Measurements from ENCODE around the gene GHSR.
A peak's percentile ranks its signal among the peaks of the same experiment; 100 is the strongest.

The GHSR gene, protein sequence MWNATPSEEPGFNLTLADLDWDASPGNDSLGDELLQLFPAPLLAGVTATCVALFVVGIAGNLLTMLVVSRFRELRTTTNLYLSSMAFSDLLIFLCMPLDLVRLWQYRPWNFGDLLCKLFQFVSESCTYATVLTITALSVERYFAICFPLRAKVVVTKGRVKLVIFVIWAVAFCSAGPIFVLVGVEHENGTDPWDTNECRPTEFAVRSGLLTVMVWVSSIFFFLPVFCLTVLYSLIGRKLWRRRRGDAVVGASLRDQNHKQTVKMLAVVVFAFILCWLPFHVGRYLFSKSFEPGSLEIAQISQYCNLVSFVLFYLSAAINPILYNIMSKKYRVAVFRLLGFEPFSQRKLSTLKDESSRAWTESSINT

DNA sequence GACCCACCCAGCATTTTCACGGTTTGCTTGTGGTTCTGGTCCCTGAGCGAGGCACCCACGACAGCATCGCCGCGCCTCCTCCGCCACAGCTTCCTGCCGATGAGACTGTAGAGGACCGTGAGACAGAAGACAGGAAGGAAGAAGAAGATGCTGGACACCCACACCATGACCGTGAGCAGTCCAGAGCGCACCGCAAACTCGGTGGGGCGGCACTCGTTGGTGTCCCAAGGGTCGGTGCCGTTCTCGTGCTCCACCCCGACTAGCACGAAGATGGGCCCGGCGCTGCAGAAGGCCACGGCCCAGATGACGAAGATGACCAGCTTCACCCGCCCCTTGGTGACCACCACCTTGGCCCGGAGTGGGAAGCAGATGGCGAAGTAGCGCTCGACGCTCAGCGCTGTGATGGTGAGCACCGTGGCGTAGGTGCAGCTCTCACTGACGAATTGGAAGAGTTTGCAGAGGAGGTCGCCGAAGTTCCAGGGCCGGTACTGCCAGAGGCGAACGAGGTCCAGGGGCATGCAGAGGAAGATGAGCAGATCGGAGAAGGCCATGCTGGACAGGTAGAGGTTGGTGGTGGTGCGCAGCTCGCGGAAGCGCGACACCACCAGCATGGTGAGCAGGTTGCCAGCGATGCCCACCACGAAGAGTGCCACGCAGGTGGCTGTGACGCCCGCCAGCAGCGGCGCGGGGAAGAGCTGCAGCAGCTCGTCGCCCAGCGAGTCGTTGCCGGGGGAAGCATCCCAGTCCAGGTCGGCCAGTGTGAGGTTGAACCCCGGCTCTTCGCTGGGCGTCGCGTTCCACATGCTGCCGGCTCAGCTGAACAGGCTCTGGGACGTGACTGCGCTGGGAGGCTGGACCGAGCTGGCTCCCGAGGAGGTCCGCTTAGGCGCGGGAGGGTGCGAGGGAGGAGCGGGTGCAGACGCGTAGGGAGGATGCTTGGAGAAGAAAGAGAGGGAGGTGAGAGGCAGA is at the start of gene GHSR:
GHSR (minus strand) TSS at position 846 of the 969 bp plus-strand sequence; CDS start at position 803, 43 bp downstream.
- no peak for DNase-seq

GRCh38 chr3:172490198-172490669 is 42.0 kb upstream of the GHSR start:
- peak; percentile 75 to 78 for DNase-seq

DNA sequence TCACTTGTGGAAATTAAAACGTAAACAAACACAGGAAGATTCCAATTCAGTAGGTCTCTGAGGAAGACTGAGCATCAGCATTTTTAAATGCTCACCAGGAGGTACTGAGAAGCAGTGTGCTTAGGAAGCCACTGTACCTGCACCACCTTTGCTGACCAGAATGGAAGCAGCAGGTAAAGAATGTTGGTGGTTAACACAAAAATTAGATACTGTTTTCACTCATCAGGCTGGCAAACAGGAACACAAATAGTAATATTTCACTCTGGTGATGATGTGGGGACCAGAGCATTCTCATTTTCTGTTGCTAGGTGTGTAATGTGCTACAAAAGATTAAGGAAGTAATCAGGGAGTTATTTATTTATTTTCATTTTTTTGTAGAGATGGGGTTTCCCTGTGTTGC is 29.9 kb upstream of the GHSR start:
- no peak for DNase-seq

DNA sequence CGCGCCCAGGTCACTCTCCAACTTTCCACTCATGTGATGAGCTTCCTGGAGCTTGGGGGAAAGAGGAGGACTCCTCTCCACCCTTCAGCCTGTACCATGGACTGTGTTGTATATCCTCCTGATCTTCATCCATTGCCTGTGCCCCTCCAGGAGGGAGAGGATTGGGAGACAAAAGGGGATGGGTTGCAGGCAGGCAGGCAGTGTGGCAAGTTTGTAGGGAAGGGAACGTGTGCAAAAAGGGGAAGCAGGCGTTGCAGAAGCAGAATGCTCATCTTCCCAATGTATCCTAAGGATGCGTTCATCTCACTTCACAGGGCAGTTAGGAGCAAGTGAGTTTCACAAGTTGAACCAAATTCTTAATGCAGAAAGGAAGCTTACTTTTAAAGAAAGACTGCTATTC is 28.1 kb upstream of the GHSR start:
- DNase-seq, result no peak

GRCh38 chr3:172475703-172476102 is 27.4 kb upstream of the GHSR start:
- DNase-seq, result no peak

DNA sequence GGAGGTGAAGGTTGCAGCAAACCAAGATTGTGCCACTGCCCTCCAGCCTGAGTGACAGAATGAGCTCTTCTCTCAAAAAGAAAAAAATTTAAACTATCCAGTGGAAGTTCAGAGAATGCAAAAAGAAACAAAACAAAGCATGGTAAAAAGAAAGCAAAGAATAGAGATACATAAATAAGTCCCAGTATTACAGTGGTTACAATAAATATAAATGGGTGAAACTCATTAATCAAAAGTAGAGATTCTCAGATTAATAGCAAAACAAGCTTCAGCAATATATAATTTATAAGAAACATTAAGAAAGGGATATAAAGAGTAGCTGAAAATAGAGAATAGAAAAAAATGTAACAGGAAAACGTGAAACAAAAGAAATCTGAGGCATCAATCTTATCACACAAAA is 23.6 kb upstream of the GHSR start:
- DNase-seq, result no peak

DNA sequence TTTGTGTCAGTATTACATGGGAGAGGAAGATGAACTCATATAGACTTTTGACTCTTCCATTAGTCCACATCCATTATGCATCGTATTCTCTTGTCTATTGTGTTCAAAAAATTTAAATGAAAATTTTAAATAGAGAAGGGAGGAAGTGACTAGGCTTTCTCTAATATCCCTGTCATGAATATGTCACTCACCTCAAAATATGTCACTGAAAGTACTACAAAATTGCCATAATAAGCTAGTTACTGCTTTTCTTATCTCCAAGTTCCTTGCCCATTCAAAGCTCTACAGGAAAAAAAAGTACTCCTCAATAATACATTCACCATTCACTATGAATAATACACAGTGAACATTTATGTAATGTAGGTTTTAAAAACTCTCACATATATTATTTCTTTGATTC is 22.3 kb upstream of the GHSR start:
- DNase-seq, result no peak

DNA sequence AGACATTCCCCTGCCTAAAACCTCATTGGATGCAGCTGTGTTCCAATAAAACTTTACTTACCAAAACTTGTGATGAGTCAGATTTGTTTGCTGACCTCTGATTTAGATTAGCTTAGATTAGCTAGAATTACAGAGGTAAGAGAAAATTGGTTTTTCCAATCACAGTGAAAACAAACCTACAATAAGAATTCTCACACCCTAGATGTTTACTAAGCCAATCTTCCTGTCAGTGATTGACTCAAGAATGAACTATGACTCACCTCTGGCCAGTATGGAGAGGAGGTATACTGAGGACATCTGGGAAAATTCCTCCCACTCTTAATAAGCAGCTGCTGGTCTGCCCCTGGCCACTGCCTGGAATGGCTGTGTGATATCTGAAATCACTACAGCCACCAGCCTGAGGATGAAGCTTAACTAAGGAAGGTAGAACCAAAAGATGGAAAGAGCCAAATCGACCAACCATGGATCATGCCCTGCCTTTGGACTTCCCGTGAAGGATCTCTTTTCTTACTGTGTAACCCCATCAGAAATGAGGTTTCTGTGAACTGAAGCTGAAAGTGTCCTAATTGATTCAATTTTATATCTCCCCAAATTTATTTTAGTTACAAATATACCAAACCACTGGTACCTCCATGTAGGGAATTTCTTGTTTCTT is 19.0 kb upstream of the GHSR start:
- no peak for DNase-seq

DNA sequence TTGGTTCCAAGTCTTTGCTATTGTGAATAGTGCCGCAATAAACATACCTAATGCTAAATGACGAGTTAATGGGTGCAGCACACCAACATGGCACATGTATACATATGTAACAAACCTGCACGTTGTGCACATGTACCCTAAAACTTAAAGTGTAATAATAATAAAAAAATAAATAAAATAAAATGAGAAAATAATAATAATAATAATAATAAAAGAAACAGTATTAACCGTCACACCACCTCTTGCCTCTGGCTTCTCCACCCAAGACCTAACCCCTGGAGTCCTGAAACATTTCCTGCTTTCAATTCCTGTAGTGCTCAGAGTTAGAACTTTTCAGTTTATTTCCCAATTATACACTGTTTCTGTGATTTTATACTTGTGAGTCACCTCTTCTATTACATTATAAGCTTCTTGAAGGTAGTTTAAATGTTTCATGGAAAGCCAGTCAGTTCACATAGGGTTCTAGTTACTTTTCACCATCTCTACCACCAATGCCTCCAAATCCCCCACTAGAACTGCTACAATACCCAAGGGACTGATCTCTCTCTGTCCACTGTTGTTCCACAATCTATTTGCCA is 18.4 kb upstream of the GHSR start:
- no peak for DNase-seq

GRCh38 chr3:172465281-172465680 is 17.0 kb upstream of the GHSR start:
- no peak for DNase-seq

DNA sequence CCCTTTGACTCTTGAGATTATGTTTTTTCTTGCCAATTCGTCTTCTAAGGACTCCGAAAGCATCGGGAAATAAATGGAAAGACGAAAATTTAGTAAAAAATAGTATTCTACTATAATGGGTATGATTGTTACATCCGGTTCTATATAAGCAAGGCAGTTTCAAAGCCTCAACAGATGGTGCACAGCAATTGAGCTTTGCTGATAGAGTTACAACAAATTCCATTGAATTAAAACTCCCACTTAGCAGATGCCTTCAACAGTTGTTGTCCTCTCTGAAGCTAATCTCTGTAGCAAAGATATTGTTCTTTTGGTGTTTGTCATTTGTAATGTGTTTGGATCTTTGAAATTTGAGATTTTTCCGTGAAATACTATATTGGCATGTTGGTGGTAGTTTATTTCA is 16.1 kb upstream of the GHSR start:
- no peak for DNase-seq

DNA sequence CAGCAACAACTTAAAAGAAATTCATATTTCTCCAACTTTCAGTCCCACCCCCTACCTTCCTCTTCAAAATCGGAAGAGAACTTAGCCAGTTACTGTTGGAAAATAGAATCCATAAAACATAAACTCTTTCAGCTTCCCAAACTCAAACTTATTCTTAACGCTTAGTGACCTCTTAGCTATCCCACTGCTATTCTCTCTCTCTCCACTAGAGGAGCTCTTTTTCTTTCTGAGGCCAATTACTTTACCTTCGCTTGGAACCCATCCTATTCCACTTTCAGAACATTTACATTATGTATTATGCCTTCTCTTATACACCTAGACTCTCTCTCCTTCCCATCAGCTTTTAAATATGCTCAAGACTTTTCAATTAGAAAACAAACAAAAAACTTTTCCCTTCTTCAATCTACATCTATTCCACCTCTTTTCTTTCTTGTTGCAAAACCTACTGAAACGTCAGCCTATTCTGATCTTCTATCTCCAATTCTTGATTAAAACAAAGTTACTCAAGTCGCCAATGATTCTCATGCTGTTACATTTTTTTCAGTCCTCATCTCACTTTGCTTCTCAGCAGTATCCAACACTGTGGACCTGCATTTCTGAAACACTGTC is 13.4 kb upstream of the GHSR start:
- DNase-seq, result no peak

DNA sequence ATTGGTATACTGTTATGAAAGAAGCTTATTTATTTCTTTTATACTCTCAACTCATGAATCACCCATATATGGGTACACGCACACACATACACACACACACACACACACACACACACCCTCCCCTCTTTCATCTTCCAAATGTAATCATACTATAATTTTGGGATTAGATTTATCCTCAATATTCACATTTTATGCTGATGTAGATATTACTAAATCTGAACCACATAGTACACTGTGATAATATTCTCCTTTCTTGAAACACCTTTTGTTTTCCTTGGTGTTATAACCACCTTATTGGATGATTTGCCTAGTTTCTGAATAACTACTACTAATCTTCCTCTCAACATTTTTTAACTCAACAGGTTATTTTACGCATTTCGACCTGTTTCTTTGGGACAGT is 8.1 kb upstream of the GHSR start:
- no peak for DNase-seq

DNA sequence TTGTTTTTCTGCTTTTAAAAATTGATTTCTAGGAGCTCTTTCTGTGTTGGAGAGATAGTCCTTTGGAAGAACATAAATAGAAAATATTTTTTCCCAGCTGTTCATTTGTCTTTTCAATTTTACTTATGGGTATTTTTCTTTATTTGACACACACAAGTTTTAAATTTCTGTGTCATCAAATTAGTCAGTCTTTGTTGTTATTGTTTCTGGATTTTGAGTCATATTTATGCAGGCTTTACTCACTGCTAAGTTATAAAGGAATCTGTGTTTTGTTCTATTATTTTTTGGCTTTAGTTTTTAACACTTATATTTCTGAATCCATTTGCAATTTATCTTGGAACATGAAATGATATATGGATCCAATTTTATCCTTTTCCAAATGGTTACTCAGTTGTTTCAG is 5.9 kb upstream of the GHSR start:
- no peak for DNase-seq

DNA sequence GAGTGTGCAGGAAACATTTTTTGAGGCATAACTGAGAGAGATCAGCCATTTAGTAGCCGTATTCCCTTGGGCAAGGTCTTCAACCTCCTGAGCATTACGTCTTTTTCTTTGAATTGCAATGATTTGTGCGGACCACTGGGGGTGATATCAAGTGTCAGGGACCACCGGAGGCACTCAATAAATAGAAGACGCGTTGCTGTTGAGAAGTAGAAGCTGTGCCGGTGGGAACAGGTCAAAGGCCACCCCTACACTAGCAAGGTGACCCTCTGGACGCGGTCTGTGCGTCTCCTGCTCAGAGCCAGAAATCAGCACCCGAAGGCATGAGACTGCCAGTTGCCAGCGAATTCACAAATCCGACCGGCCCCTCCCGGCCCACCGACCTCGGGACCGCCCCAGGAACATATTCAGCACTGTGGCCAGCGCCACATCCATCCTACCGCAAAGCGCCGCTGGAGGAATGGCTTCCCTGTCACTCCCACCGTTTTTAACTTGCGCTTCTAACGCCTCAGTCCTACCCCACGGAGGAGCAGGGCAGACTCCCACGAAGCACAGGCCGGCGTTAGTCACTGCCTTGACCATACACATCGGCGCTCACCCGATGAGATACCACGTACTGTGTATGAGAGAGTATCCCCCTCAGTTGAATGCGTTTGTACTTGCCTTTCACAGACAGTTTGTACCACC is 1.4 kb upstream of the GHSR start:
- no peak for DNase-seq

DNA sequence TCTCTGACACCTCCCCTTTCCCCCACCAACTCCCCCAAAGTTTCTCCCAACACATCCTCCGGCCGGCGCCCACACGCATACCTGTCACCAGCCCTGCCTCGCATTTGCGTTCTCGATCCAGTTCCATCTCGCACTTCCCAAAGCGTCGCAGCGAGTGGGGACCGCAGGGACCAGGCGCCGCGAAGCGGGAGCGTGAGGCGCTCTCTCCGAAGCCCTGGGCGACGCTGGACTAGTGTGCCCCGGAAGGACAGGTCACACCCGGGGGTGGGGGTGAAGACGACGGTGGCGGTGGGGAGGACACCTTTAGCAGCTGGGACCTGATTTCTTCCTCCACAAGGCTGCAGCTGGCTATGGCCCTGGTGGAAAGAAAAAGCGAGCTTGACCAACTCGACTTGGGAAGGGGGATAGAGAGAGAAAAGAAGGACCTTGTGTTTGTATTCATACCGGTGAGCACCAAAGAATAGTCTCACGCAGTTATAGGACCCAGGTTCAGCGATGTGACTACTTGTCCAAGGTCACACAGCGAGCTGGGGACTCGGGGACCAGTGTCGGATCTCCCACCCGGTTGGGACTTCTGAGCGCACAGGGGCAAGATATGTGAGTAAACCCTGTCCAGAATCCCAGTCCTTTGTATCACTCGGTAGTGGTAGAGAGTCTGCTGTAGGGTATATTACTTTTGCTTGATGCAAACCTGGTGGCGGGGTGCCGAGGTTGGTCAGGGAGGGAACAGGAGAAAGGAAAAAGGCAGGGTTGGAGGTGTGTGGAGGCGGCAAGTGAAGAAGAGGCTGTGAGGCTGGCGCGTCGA is 607 bp upstream of the GHSR start:
- DNase-seq, result no peak

DNA sequence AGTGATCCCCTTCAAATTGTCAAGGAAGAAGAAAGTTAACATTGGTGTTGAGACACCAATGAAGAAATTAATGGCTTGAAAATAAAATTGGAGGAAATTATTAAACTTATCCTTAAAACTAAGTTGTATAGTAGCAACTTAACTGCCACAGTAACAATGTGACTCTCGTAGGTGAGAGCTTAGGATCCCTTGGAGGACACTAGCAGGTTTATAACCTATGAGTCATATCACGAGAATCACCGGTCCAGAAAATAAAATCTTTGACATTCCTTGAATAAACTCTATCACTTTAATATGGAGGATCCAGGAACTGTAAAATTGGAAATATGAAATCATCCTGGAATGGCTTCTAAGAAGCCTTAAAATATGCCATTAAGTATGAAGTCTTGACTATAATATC is 2.1 kb downstream of the GHSR start:
- no peak for DNase-seq

DNA sequence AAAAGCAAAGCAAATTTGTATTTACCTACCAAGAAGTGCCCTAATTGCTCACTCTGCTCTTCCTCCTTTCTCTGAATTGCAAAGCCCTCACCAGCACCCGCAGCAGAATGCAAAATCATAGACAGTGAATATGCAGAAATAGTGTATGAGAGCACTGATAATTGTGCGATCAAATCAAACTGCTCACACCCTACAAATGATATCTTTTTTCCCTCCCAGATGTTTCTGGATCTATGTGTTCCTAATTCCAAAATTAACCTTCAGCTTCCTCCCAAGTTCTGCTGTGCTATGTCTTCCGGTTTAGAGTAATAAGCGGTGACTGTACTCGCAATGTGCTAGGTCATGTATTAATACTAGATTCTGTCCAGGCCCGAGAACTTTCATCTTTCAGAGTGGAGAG is 3.4 kb downstream of the GHSR start:
- no peak for DNase-seq

GRCh38 chr3:172442606-172443005 is 5.7 kb downstream of the GHSR start:
- no peak for DNase-seq

GRCh38 chr3:172441581-172441980 is 6.7 kb downstream of the GHSR start:
- DNase-seq, result no peak

GRCh38 chr3:172438186-172438585 is 10.1 kb downstream of the GHSR start:
- no peak for DNase-seq

All from stimulated activated CD4-positive, alpha-beta T cell treated with anti-CD3 and anti-CD28 coated beads, Interleukin-4, amount 100 ng/mL, for 4 hours (primary cell).